HepG2 (cell line): Measurements from ENCODE around the gene MYL4. TPM values are rescaled to one million over a fixed set of nuclear protein-coding genes. Genes with fewer than 3 reads are reported as not detected.

ENCODE experiments used
- ATF1 ChIP-seq: IDR thresholded peaks from 2 replicates; pipeline ENCODE4 v1.6.1; 2016; ENCODE audit warnings: mild to moderate bottlenecking, control low read depth
- CHD2 ChIP-seq: IDR thresholded peaks from 2 replicates; pipeline ENCODE4 v1.6.1; 2011; ENCODE audit warnings: low read depth, low read length, improper control_type of control experiment
- CREB1 ChIP-seq, 2 experiments: fragments of 450-650 bp in 1 of 2; IDR thresholded peaks; 2 replicates each; pipeline ENCODE4 v1.6.1; 2016 to 2017; ENCODE audit warnings: control low read depth in 1 of 2, mild to moderate bottlenecking in 1 of 2, missing compliant biosample characterization in 1 of 2, missing genetic modification characterization in 1 of 2
- HNRNPUL1 ChIP-seq: fragments of 200-400 bp; formaldehyde crosslinking; IDR thresholded peaks from 2 replicates; pipeline ENCODE4 v1.6.1; 2017; ENCODE audit warnings: low read depth, mild to moderate bottlenecking, low read length, moderate library complexity
- HOXA5 ChIP-seq: sonication (generic); formaldehyde crosslinking; IDR thresholded peaks from 2 replicates; pipeline ENCODE4 v1.4.0; 2020; ENCODE audit warnings: missing genetic modification reagents
- ISL2 ChIP-seq: sonication (generic); formaldehyde crosslinking; IDR thresholded peaks from 2 replicates; pipeline ENCODE4 v1.5.0; 2020; ENCODE audit warnings: missing genetic modification reagents
- KLF12 ChIP-seq: sonication (generic); formaldehyde crosslinking; IDR thresholded peaks from 2 replicates; pipeline ENCODE4 v1.4.0; 2020; ENCODE audit warnings: missing genetic modification reagents, borderline replicate concordance
- MED8 ChIP-seq: sonication (generic); formaldehyde crosslinking; IDR thresholded peaks from 2 replicates; pipeline ENCODE4 v1.8.1; 2023; ENCODE audit warnings: mild to moderate bottlenecking, missing genetic modification reagents; ENCODE audit not compliant: insufficient replicate concordance
- NFKB2 ChIP-seq: sonication (generic); formaldehyde crosslinking; IDR thresholded peaks from 2 replicates; pipeline ENCODE4 v1.4.0; 2020; ENCODE audit warnings: missing genetic modification reagents, borderline replicate concordance
- THAP9 ChIP-seq: sonication (generic); formaldehyde crosslinking; IDR thresholded peaks from 2 replicates; pipeline ENCODE4; 2020; ENCODE audit warnings: missing genetic modification reagents, mild to moderate bottlenecking, borderline replicate concordance
- ZNF343 ChIP-seq: sonication (generic); formaldehyde crosslinking; IDR thresholded peaks from 2 replicates; pipeline ENCODE4 v1.4.0; 2020; ENCODE audit warnings: mild to moderate bottlenecking, missing genetic modification reagents
- ZNF367 ChIP-seq: sonication (generic); formaldehyde crosslinking; IDR thresholded peaks from 2 replicates; pipeline ENCODE4 v1.4.0; 2020; ENCODE audit warnings: missing genetic modification reagents, borderline replicate concordance
- ZNF512B ChIP-seq: sonication (generic); formaldehyde crosslinking; IDR thresholded peaks from 2 replicates; pipeline ENCODE4 v1.5.1; 2020; ENCODE audit warnings: missing genetic modification reagents, mild to moderate bottlenecking, borderline replicate concordance
- polyA plus RNA-seq, 8 experiments: library from polyadenylated mRNA; depleted of rRNA in 3 of 8; stranded (reverse) in 7 of 8; unstranded in 1 of 8; fragments of >200 nt; fragmentation: Illumina TruSeq in 4 of 8; extraction: Trizol in 4 of 8; gene quantifications; 2 replicates each; pipeline versions ENCODE4 v1.2.1 to v1.2.3, GENCODE V29; 2011 to 2016; ENCODE audit warnings: low read depth in 4 of 8, missing spikeins in 1 of 8, mixed read lengths in 1 of 8; ENCODE audit not compliant: insufficient read depth in 1 of 8
- total RNA-seq, 5 experiments: library from RNA; depleted of rRNA; stranded (reverse); fragments of >200 nt; fragmentation: Illumina TruSeq; extraction: Trizol; gene quantifications; 2 replicates each; pipeline ENCODE4 v1.2.3, GENCODE V29; 2016; ENCODE audit warnings: low read depth in 1 of 5
- TF ChIP-seq, protein P1 (sequence below): fragments of 450-650 bp; IDR thresholded peaks from 2 replicates; pipeline ENCODE4 v1.6.1; 2016
- TF ChIP-seq, protein P2 (sequence below): sonication (generic); formaldehyde crosslinking; IDR thresholded peaks from 2 replicates; pipeline ENCODE4 v1.8.1; 2023; ENCODE audit warnings: mild to moderate bottlenecking, missing genetic modification reagents, borderline replicate concordance
- TF ChIP-seq, protein P3 (sequence below): sonication (generic); formaldehyde crosslinking; IDR thresholded peaks from 2 replicates; pipeline ENCODE4 v1.4.0; 2020; ENCODE audit warnings: missing genetic modification reagents, borderline replicate concordance
- TF ChIP-seq, protein P4 (sequence below): sonication (generic); formaldehyde crosslinking; IDR thresholded peaks from 2 replicates; pipeline ENCODE4 v1.8.0; 2022; ENCODE audit warnings: missing genetic modification reagents, mild to moderate bottlenecking, borderline replicate concordance

MYL4 gene
- total and polyA plus RNA-seq, 2 of the 13 experiments (the other 11 are each of a cell fraction or from before 2014, with no cell fraction given), result not detected

- TF ChIP-seq, protein P1, sequence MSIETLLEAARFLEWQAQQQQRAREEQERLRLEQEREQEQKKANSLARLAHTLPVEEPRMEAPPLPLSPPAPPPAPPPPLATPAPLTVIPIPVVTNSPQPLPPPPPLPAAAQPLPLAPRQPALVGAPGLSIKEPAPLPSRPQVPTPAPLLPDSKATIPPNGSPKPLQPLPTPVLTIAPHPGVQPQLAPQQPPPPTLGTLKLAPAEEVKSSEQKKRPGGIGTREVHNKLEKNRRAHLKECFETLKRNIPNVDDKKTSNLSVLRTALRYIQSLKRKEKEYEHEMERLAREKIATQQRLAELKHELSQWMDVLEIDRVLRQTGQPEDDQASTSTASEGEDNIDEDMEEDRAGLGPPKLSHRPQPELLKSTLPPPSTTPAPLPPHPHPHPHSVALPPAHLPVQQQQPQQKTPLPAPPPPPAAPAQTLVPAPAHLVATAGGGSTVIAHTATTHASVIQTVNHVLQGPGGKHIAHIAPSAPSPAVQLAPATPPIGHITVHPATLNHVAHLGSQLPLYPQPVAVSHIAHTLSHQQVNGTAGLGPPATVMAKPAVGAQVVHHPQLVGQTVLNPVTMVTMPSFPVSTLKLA, result peak; percentile 36; the same call in 1 of the 2 replicates
- TF ChIP-seq NFKB2 (CRISPR knock-in tag), result peak; percentile 89; the same call in 1 of the 2 replicates
- TF ChIP-seq CHD2, result no peak
- peak; percentile 56; the same call in 1 of the 2 replicates for TF ChIP-seq HOXA5 (CRISPR knock-in tag)
- peak; percentile 9; the same call in 1 of the 2 replicates for TF ChIP-seq ZNF343
- TF ChIP-seq ZNF512B (CRISPR knock-in tag), result peak; percentile 84; the same call in 1 of the 2 replicates
- no peak; the same call in 1 of the 2 replicates for TF ChIP-seq ZNF367 (CRISPR knock-in tag)
- TF ChIP-seq CREB1 (IDR thresholded peaks at IDR 0.05), result peak; percentile 75
- peak; percentile 51 for TF ChIP-seq CREB1 (CRISPR knock-in tag; IDR thresholded peaks at IDR 0.05)
- TF ChIP-seq, protein P2, sequence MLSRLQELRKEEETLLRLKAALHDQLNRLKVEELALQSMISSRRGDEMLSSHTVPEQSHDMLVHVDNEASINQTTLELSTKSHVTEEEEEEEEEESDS (CRISPR knock-in tag), result no peak; the same call in 1 of the 2 replicates
- TF ChIP-seq MED8, result peak; percentile 92
- peak; percentile 92 for TF ChIP-seq THAP9
- no peak for TF ChIP-seq HNRNPUL1
- TF ChIP-seq ISL2 (CRISPR knock-in tag), result peak; percentile 79
- TF ChIP-seq, protein P3, sequence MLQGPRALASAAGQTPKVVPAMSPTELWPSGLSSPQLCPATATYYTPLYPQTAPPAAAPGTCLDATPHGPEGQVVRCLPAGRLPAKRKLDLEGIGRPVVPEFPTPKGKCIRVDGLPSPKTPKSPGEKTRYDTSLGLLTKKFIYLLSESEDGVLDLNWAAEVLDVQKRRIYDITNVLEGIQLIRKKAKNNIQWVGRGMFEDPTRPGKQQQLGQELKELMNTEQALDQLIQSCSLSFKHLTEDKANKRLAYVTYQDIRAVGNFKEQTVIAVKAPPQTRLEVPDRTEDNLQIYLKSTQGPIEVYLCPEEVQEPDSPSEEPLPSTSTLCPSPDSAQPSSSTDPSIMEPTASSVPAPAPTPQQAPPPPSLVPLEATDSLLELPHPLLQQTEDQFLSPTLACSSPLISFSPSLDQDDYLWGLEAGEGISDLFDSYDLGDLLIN (CRISPR knock-in tag), result peak; percentile 96; the same call in 1 of the 2 replicates
- no peak for TF ChIP-seq ATF1 (CRISPR knock-in tag)
- TF ChIP-seq, protein P4, sequence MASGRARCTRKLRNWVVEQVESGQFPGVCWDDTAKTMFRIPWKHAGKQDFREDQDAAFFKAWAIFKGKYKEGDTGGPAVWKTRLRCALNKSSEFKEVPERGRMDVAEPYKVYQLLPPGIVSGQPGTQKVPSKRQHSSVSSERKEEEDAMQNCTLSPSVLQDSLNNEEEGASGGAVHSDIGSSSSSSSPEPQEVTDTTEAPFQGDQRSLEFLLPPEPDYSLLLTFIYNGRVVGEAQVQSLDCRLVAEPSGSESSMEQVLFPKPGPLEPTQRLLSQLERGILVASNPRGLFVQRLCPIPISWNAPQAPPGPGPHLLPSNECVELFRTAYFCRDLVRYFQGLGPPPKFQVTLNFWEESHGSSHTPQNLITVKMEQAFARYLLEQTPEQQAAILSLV (CRISPR knock-in tag), result peak; percentile 99
- peak; percentile 92 for TF ChIP-seq KLF12 (CRISPR knock-in tag)
Measured at GRCh38 chr17:47188876-47189731, 20.0 kb upstream of the MYL4 start, which contains the start of gene CDC27 (continued).
